KMS-11 (cell line): ENCODE data around the gene NUP85.

Experiments used
- H2AFZ ChIP-seq: fragments of 200-600 bp; sonication (generic); 2 replicates; pipeline ENCODE4 v1.6.1; 2016; ENCODE audit warnings: antibody characterized with exemption, mixed run types, low read depth
- H3K27ac ChIP-seq: fragments of 200-600 bp; sonication (generic); 2 replicates; pipeline ENCODE4 v1.6.1; 2016; ENCODE audit warnings: mild to moderate bottlenecking, mixed run types
- H3K27me3 ChIP-seq: fragments of 200-600 bp; sonication (generic); 2 replicates; pipeline ENCODE4 v1.6.1; 2017; ENCODE audit warnings: mild to moderate bottlenecking, low read depth, mixed run types, moderate library complexity; ENCODE audit not compliant: insufficient read depth
- H3K36me3 ChIP-seq: fragments of 200-600 bp; sonication (generic); 2 replicates; pipeline ENCODE4 v1.6.1; 2017; ENCODE audit warnings: mild to moderate bottlenecking, mixed run types; ENCODE audit not compliant: insufficient read depth
- H3K4me1 ChIP-seq: fragments of 200-600 bp; sonication (generic); 2 replicates; pipeline ENCODE4 v1.6.1; 2016; ENCODE audit warnings: mild to moderate bottlenecking, low read depth, mixed run types; ENCODE audit not compliant: poor library complexity, severe bottlenecking
- H3K4me2 ChIP-seq: fragments of 200-600 bp; sonication (generic); 2 replicates; pipeline ENCODE4 v1.7.0; 2016; ENCODE audit warnings: mild to moderate bottlenecking, mixed run types
- H3K4me3 ChIP-seq: fragments of 200-600 bp; sonication (generic); IDR thresholded peaks from 2 replicates; pipeline ENCODE4 v1.6.1; 2017; ENCODE audit warnings: low read depth, low read length, mixed read lengths; ENCODE audit not compliant: insufficient read depth
- H3K79me2 ChIP-seq: fragments of 200-600 bp; sonication (generic); 2 replicates; pipeline ENCODE4 v1.6.1; 2016; ENCODE audit warnings: low read depth, mixed run types; ENCODE audit not compliant: insufficient read depth
- H3K9ac ChIP-seq: fragments of 200-600 bp; sonication (generic); 2 replicates; pipeline ENCODE4 v1.6.1; 2016; ENCODE audit warnings: mild to moderate bottlenecking, mixed run types
- H4K20me1 ChIP-seq: fragments of 200-600 bp; sonication (generic); 2 replicates; pipeline ENCODE4 v1.6.1; 2016; ENCODE audit warnings: mild to moderate bottlenecking, mixed run types; ENCODE audit not compliant: insufficient read depth
- TF ChIP-seq, protein P1 (sequence below): fragments of 200-600 bp; sonication (generic); conservative IDR thresholded peaks from 2 replicates; pipeline ENCODE4 v1.6.1; 2017; ENCODE audit warnings: low read depth, mild to moderate bottlenecking, antibody characterized with exemption, low read length, moderate library complexity, mixed read lengths

Gene NUP85

DNA sequence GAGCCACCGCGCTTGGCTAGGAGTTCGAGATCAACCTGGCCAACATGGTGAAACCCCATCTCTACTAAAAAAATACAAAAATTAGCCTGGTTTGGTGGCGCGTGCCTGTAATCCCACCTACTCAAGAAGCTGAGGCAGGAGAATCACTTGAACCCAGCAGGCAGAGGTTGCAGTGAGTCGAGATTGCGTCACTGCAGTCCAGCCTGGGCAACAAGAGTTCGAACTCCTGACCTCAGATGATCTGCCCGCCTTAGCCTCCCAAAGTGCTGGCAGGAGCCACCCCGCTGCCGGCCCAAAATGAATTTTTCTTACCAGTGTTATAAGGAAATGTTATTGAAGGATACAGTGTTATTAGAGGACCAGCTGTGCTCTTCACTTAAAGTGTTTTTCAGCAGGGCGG lies 2.3 kb downstream of the NUP85 start:
- Histone ChIP-seq H3K9ac (no peak overlapping the region), H3K27me3 (no peaks in the 10 kb centered on the region), H3K4me1 (peaks cover 20% of the 10 kb centered on the region), H4K20me1 (no peaks in the 10 kb centered on the region), H3K36me3 (peaks cover 19% of the 10 kb centered on the region; the same call in 1 of the 2 replicates), H3K79me2 (peaks cover 64% of the 10 kb centered on the region), H3K4me2 (no peak overlapping the region), H3K4me3 (no peak overlapping the region), H3K27ac (no peak overlapping the region), H2AFZ (no peak overlapping the region)
- TF ChIP-seq, protein P1, sequence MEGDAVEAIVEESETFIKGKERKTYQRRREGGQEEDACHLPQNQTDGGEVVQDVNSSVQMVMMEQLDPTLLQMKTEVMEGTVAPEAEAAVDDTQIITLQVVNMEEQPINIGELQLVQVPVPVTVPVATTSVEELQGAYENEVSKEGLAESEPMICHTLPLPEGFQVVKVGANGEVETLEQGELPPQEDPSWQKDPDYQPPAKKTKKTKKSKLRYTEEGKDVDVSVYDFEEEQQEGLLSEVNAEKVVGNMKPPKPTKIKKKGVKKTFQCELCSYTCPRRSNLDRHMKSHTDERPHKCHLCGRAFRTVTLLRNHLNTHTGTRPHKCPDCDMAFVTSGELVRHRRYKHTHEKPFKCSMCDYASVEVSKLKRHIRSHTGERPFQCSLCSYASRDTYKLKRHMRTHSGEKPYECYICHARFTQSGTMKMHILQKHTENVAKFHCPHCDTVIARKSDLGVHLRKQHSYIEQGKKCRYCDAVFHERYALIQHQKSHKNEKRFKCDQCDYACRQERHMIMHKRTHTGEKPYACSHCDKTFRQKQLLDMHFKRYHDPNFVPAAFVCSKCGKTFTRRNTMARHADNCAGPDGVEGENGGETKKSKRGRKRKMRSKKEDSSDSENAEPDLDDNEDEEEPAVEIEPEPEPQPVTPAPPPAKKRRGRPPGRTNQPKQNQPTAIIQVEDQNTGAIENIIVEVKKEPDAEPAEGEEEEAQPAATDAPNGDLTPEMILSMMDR, result no peak

DNA sequence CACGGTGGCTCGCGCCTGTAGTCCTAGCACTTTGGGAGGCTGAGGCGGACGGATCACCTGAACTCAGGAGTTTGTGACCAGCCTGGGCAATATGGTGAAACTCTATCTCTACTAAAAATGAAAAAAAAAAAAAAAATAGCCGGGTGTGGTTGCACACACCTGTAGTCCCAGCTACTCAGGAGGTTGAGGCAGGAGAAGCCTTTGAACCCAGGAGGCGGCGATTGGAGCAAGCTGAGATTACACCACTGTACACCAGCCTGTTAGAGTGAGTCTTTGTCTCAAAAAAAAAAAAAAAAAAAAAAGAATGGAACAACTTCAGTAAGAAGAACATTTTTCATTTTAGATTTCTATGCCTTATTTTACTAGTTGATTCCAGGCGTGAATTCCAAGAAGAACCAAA lies 2.7 kb downstream of the NUP85 start:
- Histone ChIP-seq H3K27me3 (no peaks in the 10 kb centered on the region), H3K9ac (no peak overlapping the region), H3K4me2 (no peak overlapping the region), H3K27ac (no peak overlapping the region), H3K36me3 (peaks cover 23% of the 10 kb centered on the region; the same call in 1 of the 2 replicates), H3K4me1 (peaks cover 20% of the 10 kb centered on the region), H3K79me2 (peaks cover 64% of the 10 kb centered on the region), H2AFZ (no peak overlapping the region), H4K20me1 (no peaks in the 10 kb centered on the region), H3K4me3 (no peak overlapping the region)
- TF ChIP-seq, protein P1, result no peak

DNA sequence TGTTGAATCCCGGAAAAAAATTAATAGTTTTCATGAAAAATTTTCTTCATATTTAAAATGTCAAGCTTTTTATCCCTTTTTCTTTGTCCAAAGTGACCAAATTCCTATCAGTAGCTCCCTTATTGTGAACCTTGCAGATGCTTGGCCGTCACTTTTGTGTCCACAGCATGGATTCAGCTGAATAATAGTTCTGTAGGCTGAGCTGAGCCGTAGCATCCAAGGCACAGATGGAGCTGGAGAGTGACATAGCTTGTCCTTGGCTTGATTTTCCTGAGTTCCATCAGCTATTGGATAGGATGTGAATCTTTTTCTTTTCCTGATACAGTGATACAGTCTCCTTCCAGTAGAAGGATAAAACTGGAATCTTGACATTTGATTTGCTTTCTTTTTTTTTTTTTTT lies 3.6 kb downstream of the NUP85 start:
- Histone ChIP-seq H3K4me1 (peaks cover 20% of the 10 kb centered on the region), H3K27ac (no peak overlapping the region), H3K36me3 (peaks cover 24% of the 10 kb centered on the region; the same call in 1 of the 2 replicates), H3K79me2 (peaks cover 64% of the 10 kb centered on the region), H2AFZ (no peak overlapping the region), H3K4me3 (no peak overlapping the region), H3K9ac (no peak overlapping the region), H3K27me3 (no peaks in the 10 kb centered on the region), H3K4me2 (no peak overlapping the region), H4K20me1 (no peaks in the 10 kb centered on the region)
- TF ChIP-seq, protein P1, result no peak

DNA sequence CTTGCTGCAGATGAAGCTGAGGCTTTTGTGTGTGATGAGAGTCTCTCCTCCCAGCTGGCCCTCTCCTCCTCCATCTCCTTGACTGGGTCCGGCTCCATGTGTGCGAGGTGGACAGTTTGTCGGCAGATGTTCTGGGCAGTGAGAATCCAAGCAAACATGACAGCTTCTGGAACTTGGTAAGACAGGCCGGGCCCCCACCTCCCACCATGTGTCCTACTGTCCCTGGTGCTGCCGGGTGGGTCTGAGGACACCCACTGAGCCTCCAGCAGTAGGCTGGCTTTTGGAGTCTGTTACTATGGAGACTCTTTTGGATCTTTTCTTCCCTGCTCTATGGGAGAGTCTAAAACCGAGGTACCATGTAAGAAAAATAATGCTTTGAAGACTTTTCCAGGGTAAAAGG lies 12.7 kb downstream of the NUP85 start:
- peaks cover 17% of the 10 kb centered on the region; the same call in 1 of the 2 replicates for H3K36me3 ChIP-seq
- no peaks in the 10 kb centered on the region for H3K27me3 ChIP-seq
- H2AFZ ChIP-seq, result no peak overlapping the region
- TF ChIP-seq, protein P1, result no peak
- H3K4me3 ChIP-seq, result no peak overlapping the region
- H3K9ac ChIP-seq, result no peak overlapping the region
- no peak overlapping the region for H3K4me2 ChIP-seq
- no peak overlapping the region for H3K27ac ChIP-seq
- peaks cover 10% of the 10 kb centered on the region; the same call in 1 of the 2 replicates for H3K79me2 ChIP-seq
- H3K4me1 ChIP-seq, result no peaks in the 10 kb centered on the region
- H4K20me1 ChIP-seq, result no peaks in the 10 kb centered on the region

DNA sequence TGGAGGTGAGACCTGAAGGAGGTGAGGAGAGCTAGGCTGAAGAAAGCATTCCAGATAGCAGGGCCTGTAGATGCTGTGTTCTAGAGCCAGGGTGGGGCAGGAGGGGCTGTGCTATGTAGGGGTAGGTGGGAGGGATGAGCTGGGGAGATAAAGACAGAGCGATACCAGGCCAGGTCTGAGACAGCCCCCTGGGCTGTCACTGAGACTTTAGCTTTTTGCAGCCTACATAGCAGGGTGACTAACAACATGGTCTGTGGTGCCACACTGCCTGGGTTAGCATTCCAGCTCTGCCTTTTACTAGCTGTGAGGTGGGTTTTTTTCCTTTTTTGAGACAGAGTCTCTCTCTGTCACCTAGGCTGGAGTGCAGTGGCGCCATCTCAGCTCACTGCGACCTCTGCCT lies 14.3 kb downstream of the NUP85 start:
- no peaks in the 10 kb centered on the region for H4K20me1 ChIP-seq

More for the DNA sequence above, 14.3 kb downstream of the NUP85 start:
- no peak overlapping the region for H3K4me2 ChIP-seq
- TF ChIP-seq, protein P1, result no peak
- H3K9ac ChIP-seq, result no peak overlapping the region
- H3K79me2 ChIP-seq, result peaks cover 10% of the 10 kb centered on the region; the same call in 1 of the 2 replicates
- H3K36me3 ChIP-seq, result peaks cover 11% of the 10 kb centered on the region; the same call in 1 of the 2 replicates
- H3K4me3 ChIP-seq, result no peak overlapping the region
- no peak overlapping the region for H3K27ac ChIP-seq
- no peaks in the 10 kb centered on the region for H3K27me3 ChIP-seq
- H3K4me1 ChIP-seq, result no peaks in the 10 kb centered on the region
- H2AFZ ChIP-seq, result no peak overlapping the region
